Loucy (cell line): Measurements from ENCODE around the gene TBC1D1.

Experiments
- H2AFZ ChIP-seq: fragments of 200-600 bp; sonication (generic); 2 replicates; pipeline ENCODE4 v1.6.0; 2016; ENCODE audit warnings: antibody characterized with exemption, mild to moderate bottlenecking, low read length, moderate library complexity
- H3F3A ChIP-seq: fragments of 200-600 bp; 2 replicates; pipeline ENCODE4 v1.6.0; 2016; ENCODE audit warnings: antibody characterized with exemption, low read depth, mild to moderate bottlenecking
- H3K27me3 ChIP-seq: fragments of 200-600 bp; sonication (generic); 2 replicates; pipeline ENCODE4 v1.6.1; 2014; ENCODE audit warnings: low read length, mild to moderate bottlenecking; ENCODE audit not compliant: insufficient read depth, poor library complexity, severe bottlenecking
- H3K36me3 ChIP-seq: fragments of 200-600 bp; sonication (generic); 2 replicates; pipeline ENCODE4 v1.6.1; 2016; ENCODE audit warnings: low read length; ENCODE audit not compliant: insufficient read depth
- H3K4me1 ChIP-seq: fragments of 200-600 bp; sonication (generic); 2 replicates; pipeline ENCODE4 v1.5.1; 2014; ENCODE audit warnings: low read length, mild to moderate bottlenecking; ENCODE audit not compliant: insufficient read depth, poor library complexity, severe bottlenecking
- H3K4me2 ChIP-seq: fragments of 200-600 bp; sonication (generic); 2 replicates; pipeline ENCODE4 v1.6.0; 2014; ENCODE audit warnings: antibody characterized with exemption, low read length, low read depth, mild to moderate bottlenecking; ENCODE audit not compliant: poor library complexity, severe bottlenecking
- H3K4me3 ChIP-seq: fragments of 200-600 bp; sonication (generic); 2 replicates; pipeline ENCODE4 v1.5.1; 2014; ENCODE audit warnings: low read length, mild to moderate bottlenecking, mixed read lengths; ENCODE audit not compliant: poor library complexity, severe bottlenecking
- H3K79me2 ChIP-seq: fragments of 200-600 bp; sonication (generic); 2 replicates; pipeline ENCODE4 v1.6.1; 2014; ENCODE audit warnings: low read length; ENCODE audit not compliant: insufficient read depth
- H3K9ac ChIP-seq: fragments of 200-600 bp; sonication (generic); 2 replicates; pipeline ENCODE4 v1.6.0; 2014; ENCODE audit warnings: mild to moderate bottlenecking, low read depth, low read length, moderate library complexity; ENCODE audit not compliant: poor library complexity, severe bottlenecking
- H3K9me2 ChIP-seq: fragments of 200-600 bp; sonication (generic); replicated peaks from 2 replicates; pipeline ENCODE4 v1.6.1; 2016; ENCODE audit warnings: low read depth, low read length, mixed read lengths
- H3K9me3 ChIP-seq: fragments of 200-600 bp; sonication (generic); 2 replicates; pipeline ENCODE4 v1.6.1; 2014; ENCODE audit warnings: mild to moderate bottlenecking, antibody characterized with exemption, low read length, low read depth; ENCODE audit not compliant: insufficient read depth
- H4K20me1 ChIP-seq: fragments of 200-600 bp; sonication (generic); 2 replicates; pipeline ENCODE4 v1.6.0; 2014; ENCODE audit warnings: antibody characterized with exemption, low read length, mild to moderate bottlenecking; ENCODE audit not compliant: insufficient read depth, poor library complexity, severe bottlenecking
- CTCF ChIP-seq: fragments of 200-600 bp; sonication (generic); conservative IDR thresholded peaks from 2 replicates; pipeline ENCODE4 v1.5.1; 2014; ENCODE audit warnings: mild to moderate bottlenecking, antibody characterized with exemption, low read length
- EZH2phosphoT487 ChIP-seq: fragments of 200-600 bp; IDR thresholded peaks from 2 replicates; pipeline ENCODE4 v1.6.1; 2018; ENCODE audit warnings: antibody characterized with exemption, mild to moderate bottlenecking, moderate library complexity, borderline replicate concordance

Gene TBC1D1

GRCh38 chr4:38160487-38161207, 269.8 kb downstream of the TBC1D1 start:
- Histone ChIP-seq H2AFZ (no peak overlapping the region), H3K4me1 (no peaks in the 10 kb centered on the region), H3K79me2 (no peaks in the 10 kb centered on the region), H3K36me3 (no peaks in the 10 kb centered on the region), H3K9me2 (no peaks in the 10 kb centered on the region), H3F3A (no peaks in the 10 kb centered on the region), H4K20me1 (no peaks in the 10 kb centered on the region), H3K9me3 (no peaks in the 10 kb centered on the region), H3K27me3 (no peaks in the 10 kb centered on the region), H3K4me2 (no peak overlapping the region), H3K4me3 (no peak overlapping the region), H3K9ac (no peak overlapping the region)
- no peak for TF ChIP-seq CTCF
- TF ChIP-seq EZH2phosphoT487 = no peak

GRCh38 chr4:38161208-38162113, 270.6 kb downstream of the TBC1D1 start:
- no peak overlapping the region for H3K9ac ChIP-seq
- no peaks in the 10 kb centered on the region for H3K36me3 ChIP-seq
- no peak overlapping the region for H2AFZ ChIP-seq
- H3F3A ChIP-seq = no peaks in the 10 kb centered on the region
- H3K4me2 ChIP-seq = no peak overlapping the region
- TF ChIP-seq CTCF (no peak), EZH2phosphoT487 (no peak)
- H3K9me3 ChIP-seq = no peaks in the 10 kb centered on the region
- no peaks in the 10 kb centered on the region for H3K4me1 ChIP-seq
- no peaks in the 10 kb centered on the region for H4K20me1 ChIP-seq
- H3K79me2 ChIP-seq = no peaks in the 10 kb centered on the region
- no peaks in the 10 kb centered on the region for H3K9me2 ChIP-seq
- H3K27me3 ChIP-seq = no peaks in the 10 kb centered on the region
- no peak overlapping the region for H3K4me3 ChIP-seq

GRCh38 chr4:38162240-38162784, 271.4 kb downstream of the TBC1D1 start:
- no peaks in the 10 kb centered on the region for H4K20me1 ChIP-seq
- H3K9me2 ChIP-seq = no peaks in the 10 kb centered on the region
- H3K9ac ChIP-seq = no peak overlapping the region
- TF ChIP-seq EZH2phosphoT487 (no peak), CTCF (no peak)
- no peaks in the 10 kb centered on the region for H3K79me2 ChIP-seq
- H3K4me2 ChIP-seq = no peak overlapping the region
- H2AFZ ChIP-seq = no peak overlapping the region
- H3K9me3 ChIP-seq = no peaks in the 10 kb centered on the region
- no peak overlapping the region for H3K4me3 ChIP-seq
- no peaks in the 10 kb centered on the region for H3K27me3 ChIP-seq
- no peaks in the 10 kb centered on the region for H3K4me1 ChIP-seq
- H3K36me3 ChIP-seq = no peaks in the 10 kb centered on the region
- H3F3A ChIP-seq = no peaks in the 10 kb centered on the region
